NCI-H2081 treated with DMSO at 0.1 percent for 48 hours (cell line): ENCODE measurements around the gene CBX8.

Experiments
- DNase-seq: peaks from one replicate; lab custom pipeline; 2025; lab: John Stamatoyannopoulos, UW

The CBX8 gene

DNA sequence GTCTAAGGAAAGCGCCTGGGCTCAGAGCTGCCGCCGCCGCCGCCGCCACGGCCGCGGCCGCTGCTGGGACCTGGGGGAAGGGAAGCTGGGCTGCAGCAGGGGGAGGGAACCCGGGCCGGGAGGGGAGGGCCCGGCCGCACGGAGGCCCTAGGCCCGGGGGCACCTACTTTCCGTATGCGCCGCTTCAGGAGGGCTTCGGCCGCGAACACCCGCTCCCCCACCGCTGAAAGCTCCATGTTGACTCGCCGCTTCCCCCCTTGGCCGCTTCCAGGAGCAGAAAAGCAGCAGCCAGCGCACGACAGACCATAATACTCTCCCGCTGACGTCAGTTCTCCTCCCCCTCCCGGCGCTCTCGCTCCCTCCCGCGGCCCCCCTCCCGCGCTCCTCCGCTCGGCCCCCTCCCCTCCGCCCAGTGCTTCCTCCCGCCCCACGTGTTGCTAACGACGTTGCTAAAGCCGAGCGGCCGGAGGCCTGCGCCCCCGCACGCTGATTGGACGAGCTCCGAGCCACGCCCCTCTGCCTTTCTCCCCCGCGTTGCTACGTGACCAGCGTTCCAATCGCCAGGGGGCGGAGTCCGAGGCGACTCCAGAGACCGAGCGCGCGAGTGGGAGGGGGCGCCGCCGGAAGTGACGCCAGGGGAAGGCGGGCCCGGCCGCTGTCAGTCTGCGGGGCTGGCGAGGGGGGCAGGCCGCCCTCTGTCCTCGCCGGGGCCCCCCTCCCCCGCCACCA, at the start of gene CBX8:
CBX8 (minus strand) TSS at position 315 of the 729 bp plus-strand sequence; CDS start at position 236, 79 bp downstream.
- peak; percentile 97 for DNase-seq

- no peak for DNase-seq
These were observed 48.7 kb upstream of the CBX8 start for GRCh38 chr17:79845601-79845949.

- DNase-seq = no peak
These were observed 48.2 kb upstream of the CBX8 start for GRCh38 chr17:79844869-79845600.

- DNase-seq = no peak
These were observed 47.2 kb upstream of the CBX8 start for GRCh38 chr17:79843816-79844800.

GRCh38 chr17:79843474-79843815, 46.6 kb upstream of the CBX8 start:
- no peak for DNase-seq

- DNase-seq = no peak
These were observed 46.0 kb upstream of the CBX8 start for GRCh38 chr17:79842656-79843473.

GRCh38 chr17:79842136-79842655, 45.3 kb upstream of the CBX8 start:
- no peak for DNase-seq

DNA sequence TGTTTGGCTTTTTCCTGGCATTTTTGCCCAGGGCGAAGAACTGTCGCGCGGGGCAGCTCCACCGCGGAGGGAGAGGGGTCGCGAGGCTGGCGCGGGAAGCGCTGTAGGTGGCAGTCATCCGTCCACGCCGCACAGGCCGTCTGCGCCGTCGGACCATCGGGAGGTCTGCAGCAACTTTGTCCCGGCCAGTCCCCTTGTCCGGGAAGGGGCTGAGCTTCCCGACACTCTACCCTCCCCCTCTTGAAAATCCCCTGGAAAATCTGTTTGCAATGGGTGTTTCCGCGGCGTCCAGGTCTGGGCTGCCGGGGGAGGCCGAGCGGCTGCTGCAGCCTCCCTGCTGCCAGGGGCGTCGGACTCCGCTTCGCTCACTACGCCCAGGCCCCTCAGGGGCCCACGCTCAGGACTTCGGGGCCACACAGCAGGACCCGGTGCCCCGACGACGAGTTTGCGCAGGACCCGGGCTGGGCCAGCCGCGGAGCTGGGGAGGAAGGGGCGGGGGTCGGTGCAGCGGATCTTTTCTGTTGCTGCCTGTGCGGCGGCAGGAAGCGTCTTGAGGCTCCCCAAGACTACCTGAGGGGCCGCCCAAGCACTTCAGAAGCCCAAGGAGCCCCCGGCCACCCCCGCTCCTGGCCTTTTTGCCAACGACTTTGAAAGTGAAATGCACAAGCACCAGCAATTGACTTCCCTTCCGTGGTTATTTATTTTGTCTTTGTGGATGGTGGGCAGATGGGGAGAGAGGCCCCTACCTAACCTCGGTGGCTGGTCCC, 44.7 kb upstream of the CBX8 start:
- DNase-seq = no peak

- no peak for DNase-seq
These were observed 44.1 kb upstream of the CBX8 start for GRCh38 chr17:79840989-79841286.

DNA sequence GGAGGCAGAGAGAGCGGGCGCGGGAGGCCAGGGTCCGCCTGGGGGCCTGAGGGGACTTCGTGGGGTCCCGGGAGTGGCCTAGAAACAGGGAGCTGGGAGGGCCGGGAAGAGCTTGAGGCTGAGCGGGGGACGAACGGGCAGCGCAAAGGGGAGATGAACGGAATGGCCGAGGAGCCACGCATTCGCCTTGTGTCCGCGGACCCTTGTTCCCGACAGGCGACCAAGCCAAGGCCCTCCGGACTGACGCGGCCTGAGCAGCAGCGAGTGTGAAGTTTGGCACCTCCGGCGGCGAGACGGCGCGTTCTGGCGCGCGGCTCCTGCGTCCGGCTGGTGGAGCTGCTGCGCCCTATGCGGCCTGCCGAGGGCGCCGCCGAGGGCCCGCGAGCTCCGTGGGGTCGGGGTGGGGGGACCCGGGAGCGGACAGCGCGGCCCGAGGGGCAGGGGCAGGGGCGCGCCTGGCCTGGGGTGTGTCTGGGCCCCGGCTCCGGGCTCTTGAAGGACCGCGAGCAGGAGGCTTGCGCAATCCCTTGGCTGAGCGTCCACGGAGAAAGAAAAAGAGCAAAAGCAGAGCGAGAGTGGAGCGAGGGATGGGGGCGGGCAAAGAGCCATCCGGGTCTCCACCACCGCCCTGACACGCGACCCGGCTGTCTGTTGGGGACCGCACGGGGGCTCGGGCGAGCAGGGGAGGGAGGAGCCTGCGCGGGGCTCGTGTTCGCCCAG, 43.6 kb upstream of the CBX8 start:
- DNase-seq = no peak

- DNase-seq = peak; percentile 71
These were observed 42.7 kb upstream of the CBX8 start, which contains the start of gene CBX4 for GRCh38 chr17:79839356-79840268. Gene CBX4 (minus strand): TSS chr17:79839440. CDS start chr17:79839251, 189 bp downstream.

DNA sequence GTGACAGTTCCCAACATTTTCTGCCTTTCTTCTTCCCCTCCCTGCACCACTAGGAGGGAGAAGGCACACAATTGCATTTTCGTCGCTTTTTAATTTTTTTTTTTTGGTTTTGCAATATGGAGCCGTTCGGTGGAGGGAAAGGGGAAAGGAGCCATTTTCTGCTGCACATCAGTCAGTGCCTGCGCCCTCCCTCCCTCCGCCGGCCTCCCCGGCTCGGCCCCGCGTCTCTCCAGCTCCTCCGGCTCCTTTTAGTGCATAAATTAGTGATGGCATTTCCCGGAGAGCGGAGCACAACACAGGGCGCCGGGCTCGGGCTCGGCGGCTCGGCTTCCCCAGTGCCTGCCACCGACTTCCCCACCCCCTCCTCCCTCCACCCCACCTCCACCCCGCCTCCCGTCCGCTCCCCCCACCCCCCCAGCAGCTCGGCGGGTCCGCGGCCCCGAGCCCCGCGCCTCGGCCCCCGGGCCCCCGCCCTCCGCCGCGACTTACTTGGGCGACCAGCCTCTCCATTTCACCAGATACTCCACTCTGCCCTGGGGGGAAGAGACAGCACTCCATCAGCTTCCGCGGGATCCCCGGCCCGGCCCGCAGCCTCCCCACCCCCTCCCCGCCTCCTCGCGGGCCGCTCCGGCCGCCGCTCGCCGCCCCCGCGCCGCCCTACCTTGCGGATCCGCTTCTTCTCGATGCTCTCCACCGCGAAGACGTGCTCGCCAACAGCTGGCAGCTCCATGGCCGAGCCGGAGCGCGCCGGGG, 41.8 kb upstream of the CBX8 start:
- DNase-seq = no peak

DNA sequence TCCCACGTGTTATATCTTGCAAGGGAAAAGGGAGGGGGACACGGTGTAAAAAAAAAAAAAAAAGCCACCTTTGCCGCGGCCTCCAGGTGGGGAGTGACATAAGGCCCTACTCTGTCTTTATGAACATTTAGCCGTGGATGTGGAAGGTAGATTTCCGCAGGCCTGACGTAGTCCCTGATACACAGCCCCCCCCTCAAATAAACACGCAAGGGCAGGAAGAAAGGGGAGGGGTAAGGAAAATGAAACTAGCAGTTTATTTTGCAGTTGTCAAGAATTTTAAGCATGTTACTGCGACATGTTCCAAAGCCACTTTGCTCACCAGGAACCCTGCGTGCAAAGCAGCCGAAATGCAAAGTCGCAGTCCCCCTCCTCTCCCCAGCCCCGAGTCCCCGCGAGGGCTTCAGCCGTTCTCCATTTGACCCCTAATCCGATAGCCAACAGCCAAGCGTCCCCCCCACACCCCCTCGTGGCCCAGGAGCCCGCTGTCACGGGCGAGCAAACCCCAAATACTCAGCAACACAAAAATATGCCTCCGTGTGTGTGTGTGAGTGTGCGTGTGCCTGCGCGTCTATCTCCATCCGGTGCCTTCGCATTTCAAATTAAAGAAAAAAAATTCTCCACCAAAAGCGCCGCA, 41.1 kb upstream of the CBX8 start:
- DNase-seq = no peak

- DNase-seq = no peak
These were observed 40.4 kb upstream of the CBX8 start for GRCh38 chr17:79836972-79837887.

DNA sequence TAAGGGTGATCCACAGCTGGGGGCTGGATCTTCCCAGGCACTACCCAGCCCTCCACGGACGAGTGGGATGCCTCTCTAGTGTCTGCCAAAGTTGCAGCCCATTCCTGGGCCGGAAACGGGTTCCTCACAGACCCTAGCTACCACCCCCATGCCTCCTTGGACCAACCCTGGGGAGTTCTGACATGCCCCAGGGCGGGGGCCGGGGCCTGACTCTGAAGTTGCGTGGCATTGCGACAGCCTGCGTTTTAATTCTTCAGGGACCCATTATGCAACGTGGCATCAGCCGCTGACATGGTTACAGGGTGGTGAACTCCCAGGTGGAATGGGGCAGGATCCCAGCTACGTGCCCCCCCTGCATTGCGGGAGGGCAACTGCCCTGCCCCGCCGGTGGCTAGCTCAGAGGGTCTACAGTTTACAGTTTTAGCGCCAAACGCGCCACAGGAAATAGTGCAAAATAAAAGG, 39.7 kb upstream of the CBX8 start:
- no peak for DNase-seq

GRCh38 chr17:79835953-79836509, 39.2 kb upstream of the CBX8 start:
- no peak for DNase-seq
